ENCODE measurements around the gene PITPNB.

PITPNB gene

DNA sequence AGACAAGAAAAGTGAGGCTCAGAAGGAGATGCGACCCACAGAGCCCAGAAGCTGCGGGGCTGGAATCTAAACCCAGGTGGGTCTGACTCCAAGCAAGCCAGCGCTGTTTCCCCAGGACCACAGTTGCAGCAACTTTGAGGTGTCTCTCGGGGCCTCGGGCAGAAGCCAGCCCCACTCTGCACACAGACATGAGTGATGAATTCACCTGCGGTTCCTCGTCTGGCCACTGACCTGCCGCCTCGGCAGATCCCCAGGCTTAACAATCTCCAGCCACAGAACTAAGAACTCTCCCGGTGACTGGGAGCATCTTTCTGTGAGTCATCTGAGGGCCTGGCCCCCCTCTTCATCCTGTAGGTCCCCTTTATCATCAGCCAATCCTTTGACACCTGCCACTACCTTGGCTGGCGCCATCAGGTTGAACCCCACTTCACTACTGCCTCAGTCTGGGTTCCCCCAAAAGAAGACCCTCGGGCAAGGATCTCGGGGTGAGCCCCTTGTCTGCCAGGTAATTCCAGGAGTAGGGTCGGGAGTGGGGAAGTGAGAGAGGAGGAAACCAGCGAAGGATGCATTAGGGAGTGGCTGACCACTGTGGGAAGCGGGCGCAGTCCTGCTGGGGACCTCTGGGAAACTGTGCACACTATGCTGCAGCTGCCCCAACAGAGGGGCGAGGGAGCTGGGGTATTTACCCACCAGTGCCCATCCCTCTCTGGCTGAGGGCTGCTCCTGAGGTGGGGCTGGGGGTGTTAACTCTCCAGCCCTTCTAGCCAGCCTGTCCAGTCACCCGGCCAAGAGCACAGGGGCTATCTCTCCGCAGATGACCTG, 84.5 kb downstream of the PITPNB start:
- DNase-seq (ENCODE audit: low read depth) = no peak

DNA sequence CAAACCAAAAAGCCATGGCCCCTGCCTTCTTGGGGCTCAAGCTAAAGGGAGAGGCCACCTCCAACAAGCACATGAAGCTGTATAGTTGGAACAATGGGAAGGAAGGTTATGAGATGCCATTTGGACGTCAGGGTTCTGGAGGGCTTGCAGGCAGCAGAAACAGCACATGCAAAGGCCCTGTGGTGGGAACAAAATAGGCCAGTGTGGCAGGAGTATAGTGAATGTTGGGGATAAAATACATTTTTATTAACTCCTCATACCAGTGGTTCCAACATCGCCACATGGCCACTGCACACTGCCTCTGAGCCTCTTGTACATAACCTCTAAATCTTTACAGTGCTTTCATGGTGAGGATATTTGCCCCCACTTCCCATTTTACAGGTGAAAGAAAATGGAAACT, 85.3 kb downstream of the PITPNB start:
- no peak for DNase-seq (ENCODE audit: low read depth)

DNA sequence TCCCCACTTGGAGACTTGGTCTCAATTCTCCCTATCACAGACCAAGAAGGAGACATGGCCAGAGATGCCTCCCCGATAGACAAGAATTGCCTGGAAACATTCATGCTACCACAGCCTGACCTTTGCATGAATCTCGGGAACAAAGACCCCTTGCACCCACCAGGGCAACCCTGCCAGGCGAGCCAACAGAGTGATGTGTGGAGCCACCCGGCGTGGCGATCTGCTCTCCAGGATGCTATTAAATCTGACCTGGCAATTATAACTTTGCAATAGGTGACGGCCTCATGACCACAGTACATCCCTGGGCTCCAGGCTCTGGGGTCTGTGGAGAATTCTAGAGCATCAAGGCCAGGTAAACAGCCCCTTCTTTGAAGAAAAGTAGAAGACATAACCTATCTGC, 86.5 kb downstream of the PITPNB start:
- DNase-seq (ENCODE audit: low read depth) = no peak

DNA sequence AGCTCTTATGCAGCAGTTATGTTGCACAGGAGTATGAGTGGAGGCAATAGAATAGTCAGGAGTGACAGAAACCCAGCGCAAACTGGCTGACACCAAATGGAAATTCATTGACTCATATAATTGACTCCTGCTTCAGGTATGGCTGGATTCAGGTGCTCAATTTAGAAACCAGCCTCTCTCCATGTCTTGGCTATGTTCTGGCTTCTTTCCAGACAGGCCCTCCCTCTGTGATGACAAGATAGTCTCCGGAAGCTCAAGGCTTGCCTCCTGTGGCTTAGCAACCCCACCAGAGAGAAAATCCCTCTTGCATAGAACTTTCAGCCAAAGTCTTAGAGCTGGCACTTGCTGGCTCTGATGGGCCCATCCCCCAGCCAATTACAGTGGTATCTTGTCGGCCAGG, 89.4 kb downstream of the PITPNB start:
- no peak for DNase-seq (ENCODE audit: low read depth)

DNA sequence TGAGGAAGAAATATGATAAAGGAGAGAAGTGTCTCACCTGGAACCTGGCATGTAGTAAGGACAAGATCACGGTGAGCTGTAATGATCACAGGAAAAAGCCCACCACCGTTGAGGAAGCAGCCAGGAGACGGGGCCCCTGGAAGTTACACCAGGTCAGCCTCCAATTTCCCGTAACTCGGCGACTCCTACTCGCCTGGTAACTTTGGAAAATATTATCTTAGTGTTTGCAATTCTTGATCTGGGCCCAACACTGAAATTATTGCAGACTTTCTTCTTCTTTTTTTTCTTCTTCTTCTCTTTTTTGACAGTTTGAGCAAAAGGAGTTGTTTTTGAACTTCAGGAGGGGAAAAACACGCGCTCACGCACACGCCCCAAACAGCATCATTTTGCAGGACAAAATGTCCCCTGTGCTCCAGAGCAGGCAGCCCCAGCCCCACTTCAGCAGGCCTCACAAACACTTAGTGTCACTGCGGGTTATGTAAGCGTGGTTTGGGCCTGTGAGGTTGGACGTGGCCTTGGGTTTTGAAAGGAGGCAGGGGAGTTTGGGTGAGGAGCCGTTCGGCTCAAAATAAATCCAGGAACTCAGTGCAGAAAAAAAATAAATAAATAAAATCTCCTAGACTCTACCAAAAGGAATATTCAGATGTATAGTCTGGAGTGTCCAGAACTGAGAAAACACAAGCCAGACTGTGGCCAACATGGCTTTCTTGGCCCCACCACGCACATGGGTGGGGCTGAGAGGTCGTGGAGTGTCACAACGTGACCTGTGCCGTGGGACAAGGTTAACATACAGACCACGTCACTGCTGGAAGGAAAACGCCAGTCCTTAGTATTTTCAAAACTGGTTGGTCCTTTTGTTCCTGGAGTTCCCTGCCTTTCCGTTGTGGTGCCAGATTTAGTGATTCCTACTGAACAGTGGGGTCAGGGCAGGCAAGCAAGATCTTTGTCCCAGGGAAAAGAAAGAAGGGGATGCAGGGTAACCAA, 91.2 kb downstream of the PITPNB start:
- no peak for DNase-seq (ENCODE audit: low read depth)

DNA sequence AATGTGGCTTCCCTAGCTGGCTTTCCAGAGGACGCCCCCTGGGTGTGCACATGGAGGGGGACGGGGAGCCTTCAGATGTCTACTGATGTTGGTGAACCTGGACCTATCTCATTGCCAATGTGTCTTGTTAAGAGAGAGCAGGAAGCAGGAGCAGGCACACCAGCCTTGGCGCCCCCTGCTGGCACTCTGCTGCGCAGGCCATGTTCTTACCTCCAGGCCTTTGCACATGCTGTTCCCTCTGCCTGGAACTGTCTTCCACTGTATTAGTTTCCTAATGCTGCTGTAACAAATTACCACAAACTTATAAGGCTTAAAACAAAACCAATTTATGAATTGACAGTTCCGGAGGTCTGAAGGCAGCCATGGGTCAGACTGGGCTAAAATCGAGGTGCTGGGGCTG, 93.9 kb downstream of the PITPNB start:
- DNase-seq (ENCODE audit: low read depth) = no peak

DNA sequence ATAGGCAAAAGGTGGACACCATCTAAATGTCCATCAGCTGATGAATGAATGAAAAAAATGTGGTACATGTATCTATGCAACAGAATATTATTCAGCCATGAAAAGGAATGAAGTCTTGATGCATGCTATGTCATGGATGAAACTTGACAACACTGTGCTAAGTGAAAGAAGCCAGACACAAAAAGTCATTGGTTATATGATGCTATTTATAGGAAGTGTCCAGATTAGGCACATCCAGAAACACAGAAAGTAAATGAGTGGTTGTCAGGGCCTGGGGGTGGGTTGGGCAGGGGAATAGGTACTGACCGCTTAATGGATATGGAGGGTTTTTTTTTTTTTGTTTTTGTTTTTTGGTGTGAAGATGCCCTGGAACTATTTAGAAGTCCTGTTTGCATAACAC, 95.8 kb downstream of the PITPNB start:
- DNase-seq (ENCODE audit: low read depth) = no peak

DNA sequence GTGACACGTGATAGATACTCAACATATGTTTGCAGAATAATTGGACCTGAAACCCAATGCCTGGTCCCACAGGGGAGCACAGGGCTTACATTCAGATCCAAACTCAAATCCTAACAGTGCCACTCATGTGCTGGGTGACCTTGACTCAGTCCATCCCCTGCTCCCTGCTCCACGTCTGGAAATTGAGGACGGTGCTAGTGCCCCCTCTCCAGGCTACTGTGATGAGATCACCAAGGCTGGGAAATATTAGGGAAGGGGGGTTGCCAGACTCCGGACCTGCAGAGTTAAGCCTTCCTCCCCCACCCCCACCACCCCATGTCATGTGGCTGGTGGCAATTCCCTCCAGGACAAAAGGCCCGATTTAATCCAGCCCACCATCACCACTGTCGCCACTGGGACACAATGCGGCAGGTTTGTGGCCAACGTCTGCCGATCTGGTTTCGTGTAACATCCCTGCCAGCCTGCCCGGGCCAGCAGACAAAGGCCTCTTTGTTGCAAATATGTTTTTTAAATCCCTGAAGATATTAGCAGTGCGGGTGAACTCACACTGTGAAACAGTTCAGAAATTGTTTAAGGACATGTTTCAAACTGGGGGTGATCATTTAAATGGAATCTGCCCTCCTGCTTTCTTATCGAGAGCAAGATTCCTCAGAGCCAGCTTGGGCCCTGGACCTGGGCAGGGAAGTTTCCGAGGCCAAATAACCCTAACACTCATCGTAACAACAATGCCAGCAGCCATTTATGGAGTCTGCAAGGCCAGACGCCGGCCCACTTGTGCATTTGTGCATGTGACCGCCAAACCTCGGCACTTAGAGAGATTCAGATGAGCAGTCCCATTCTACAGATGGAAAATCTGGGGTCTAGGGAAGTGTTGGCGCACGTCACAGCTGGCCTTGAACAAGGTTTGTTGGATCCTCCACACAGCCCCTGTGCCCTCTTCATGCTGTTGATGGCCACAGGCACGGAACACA, 97.9 kb downstream of the PITPNB start:
- DNase-seq (ENCODE audit: low read depth) = no peak

DNA sequence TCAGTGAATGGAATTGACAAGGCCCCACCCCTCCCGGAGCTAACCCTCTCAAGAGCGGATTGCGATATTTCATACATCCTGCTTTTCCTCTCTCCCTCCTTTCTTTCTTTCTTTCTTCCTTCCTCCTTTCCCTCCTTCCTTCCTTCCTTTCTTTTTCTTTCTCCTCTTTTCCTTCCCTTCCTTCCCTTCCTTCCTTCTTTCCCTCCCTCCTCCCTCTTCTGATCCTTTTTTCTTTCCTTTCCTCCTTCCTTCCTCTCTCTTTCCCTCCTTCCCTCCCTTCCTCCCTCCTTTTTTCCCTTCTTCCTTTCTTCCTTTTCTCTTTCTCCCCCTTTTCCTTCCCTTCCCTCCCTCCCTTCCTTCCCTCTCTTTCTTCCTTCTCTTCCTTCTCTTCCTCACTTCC, 102.5 kb downstream of the PITPNB start:
- no peak for DNase-seq (ENCODE audit: low read depth)

DNA sequence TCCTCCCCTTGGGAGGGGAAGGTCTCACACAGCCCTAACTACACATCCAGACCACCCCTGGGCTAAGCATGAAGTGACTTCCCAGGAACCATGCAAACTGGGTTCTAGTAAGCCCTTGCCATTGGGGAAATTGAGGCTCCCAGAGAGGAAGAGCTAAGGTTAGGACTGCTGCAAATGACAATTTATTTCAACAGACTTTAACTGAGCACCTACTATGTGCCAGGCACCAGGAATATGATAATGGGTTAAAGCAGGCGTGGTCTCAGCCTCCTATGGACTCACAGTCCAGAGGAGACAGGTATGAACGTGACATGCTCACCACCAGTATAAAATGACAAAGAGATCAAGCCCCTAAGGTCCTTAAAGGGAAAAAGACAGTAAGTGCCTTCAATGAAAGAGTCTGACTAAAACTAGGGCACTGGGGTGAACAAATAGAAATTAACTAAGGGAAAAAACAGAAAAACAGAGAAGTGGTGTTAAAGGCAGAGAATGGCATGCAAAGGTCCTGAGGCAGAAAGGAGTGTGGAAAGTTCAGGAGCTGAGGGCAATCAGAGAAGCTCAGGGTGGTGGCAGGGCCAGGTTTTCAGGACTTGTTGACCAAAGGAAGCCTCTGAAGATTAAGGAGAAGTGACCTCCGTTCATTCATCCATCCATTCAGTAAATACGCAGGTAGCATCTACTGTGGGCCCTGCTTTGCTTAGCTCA, 103.1 kb downstream of the PITPNB start:
- DNase-seq (ENCODE audit: low read depth) = no peak

DNA sequence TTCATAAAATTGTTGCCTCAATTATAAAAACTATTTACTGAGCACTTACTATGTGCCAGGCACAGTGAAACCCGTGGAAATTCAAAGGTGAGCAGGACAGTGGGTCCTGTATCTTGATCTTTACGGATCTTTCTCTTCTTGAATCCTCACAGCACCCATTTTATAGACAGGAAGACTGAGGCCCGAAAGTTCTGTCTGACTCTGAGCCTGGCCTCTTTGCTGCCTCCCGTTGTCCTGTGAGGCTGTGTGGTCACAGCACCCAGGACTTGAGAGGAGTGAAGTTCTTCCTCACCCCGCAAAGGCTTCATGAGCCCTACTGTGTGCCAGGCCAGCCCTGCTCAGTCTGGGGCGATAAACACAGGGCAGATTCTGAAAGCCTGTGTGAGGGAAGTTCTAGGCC, 104.1 kb downstream of the PITPNB start:
- DNase-seq (ENCODE audit: low read depth) = no peak

DNA sequence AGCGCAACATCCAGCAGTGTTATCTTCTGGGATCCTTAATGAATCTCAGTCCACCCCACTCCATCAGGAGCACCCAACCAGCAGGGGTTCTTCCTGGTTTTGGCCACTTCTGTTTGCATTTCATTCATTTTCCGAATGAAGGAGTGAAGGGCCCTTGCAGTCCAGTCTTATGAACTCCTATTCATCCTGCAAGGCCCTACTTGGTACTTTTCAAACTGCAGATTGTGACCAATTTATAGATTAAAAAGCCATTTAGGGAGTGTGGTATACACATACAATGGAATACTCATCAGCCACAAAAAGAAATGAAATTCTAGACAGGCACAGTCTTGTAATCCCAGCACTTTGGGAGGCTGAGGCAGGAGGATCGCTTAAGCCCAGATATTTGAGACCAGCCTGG, 107.3 kb downstream of the PITPNB start:
- DNase-seq (ENCODE audit: low read depth) = no peak

DNA sequence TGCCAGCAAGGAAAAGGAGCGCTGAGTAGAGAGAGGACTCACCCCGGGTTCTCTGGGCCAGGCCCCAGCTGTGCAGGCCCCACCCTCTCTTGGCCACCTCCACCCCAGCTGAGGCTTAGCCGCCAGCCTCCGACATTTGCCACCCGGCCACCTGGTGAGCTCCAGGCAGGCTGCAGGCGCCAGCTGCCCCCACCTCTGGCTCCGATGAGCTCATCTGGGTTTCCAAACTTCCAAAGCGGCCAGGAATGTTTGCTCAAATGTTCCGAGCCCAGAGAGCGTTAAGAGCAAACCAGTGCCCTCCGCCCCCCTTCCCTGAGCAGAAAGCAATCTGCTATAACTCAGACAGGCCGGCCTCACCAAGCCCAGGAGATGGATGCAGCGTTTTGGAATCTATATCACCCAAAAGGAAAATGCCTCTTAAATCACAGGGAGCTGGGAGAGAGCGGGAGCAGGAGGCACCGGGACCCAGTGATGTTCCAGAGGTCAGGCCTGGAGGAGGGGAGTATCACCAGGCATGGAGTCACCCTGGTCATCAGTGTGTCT, 108.4 kb downstream of the PITPNB start:
- DNase-seq (ENCODE audit: low read depth) = no peak

DNA sequence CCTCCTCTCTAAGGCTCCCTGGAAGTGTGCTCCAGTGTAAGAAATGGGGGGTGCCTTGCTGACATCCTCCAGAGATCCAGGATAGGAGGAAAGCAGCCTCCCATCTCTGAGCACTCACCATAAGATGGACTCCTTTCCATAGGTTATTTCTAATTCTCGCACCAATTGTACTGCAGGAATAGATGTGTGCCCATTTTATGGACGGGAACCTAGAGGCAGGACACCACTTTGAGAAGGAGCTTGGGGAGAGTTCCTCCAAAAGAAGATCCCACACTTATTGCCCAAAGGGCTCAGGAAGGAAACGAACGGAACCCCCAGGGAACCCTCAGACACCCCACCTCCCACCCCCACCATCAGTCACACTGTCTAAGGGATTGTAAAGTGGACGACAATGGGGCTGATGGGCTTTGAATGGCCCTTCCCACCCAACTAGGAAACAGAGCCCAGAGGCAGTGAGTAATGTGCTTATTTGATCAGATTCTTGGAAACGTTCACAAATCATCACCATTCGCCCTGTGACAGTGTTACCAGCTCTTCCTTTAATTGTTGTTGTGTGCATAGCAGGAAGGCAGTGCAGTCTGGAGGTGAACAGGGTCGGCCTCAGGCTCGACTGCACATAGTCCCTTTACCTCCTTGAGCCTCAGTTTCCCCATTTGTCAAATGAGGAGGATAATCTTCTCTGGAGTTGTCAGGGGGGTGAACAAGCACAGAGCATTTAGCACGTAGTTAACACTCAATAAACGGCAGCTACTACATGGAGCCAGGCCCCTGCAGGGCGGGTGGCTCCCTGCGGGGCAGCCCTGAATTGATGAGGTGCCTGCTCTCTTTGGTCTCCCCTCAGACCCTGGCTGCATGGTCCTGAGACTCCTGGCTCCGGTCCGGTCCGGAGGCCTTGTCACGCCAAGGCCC, 109.1 kb downstream of the PITPNB start:
- DNase-seq (ENCODE audit: low read depth) = no peak

DNA sequence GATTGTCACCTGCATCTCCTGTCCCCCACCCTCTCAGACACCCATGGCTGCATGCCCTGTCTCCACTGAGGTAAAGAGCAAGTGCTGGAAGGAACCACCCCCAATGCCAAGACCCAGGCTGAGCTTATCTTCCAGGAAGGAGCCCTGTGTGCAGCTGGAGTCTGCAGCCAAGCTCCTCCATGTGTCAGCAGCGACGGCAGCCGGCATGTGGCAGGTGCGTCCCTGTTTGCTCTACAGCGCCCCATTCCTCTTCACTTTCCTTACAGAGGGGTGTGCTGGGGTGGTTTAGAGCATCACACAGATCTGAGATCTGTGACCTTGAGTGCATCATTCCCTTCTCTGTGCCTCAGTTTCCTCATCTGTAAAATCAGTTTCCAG, 109.8 kb downstream of the PITPNB start:
- no peak for DNase-seq (ENCODE audit: low read depth)

DNA sequence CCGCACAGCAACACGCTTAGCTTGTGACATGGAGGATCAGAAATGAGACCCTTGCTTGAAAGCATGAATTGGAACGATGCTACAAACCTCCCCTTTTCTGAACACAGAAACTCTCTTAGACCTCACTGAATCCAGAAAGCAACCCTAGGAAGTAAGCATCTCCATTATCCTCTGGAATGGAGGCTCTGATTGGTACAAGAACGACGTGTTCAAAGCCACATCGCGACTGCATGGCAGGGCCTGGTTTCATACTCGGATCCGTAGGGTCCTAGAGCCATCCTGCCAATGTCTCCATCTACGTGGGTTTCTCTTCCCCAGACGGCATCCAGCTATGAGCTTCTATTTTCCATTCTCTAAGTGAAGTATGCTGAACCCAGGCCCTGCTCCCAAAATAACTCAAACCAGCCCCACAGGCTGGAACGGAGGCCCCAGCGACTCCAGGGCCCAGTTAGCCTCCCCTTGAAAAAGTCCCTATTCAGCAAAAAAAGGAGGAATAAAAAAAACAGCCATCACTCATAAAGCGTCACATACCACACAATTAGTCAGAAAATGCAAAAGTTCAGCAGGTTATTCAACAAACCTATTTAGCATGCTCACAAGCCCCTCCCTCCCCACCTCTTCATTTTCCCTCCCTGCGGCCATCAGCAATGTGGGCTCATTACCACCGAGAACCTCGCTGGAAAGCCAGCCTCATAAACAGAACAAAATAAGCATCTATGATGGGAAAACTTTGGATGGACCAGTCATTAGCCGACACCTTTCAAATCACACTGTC, 110.4 kb downstream of the PITPNB start:
- no peak for DNase-seq (ENCODE audit: low read depth)

DNA sequence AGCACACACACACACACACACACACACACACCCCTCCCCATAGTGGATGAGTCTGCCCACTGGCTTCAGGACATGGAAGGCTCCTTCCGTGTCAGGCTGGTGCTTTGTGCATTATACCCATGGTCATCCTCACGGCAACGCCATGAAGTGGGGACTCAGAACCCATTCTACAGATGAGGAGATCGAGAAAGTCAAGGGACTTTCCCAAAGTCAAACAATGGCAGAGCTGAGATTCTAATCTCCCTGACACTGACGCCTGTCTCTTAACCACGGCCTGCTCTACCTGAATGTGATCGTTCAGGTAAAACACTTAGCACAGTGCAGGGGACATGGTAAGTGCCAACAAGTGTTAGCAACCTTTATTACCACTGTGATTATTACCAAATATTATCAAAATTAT, 113.2 kb downstream of the PITPNB start:
- no peak for DNase-seq (ENCODE audit: low read depth)

DNA sequence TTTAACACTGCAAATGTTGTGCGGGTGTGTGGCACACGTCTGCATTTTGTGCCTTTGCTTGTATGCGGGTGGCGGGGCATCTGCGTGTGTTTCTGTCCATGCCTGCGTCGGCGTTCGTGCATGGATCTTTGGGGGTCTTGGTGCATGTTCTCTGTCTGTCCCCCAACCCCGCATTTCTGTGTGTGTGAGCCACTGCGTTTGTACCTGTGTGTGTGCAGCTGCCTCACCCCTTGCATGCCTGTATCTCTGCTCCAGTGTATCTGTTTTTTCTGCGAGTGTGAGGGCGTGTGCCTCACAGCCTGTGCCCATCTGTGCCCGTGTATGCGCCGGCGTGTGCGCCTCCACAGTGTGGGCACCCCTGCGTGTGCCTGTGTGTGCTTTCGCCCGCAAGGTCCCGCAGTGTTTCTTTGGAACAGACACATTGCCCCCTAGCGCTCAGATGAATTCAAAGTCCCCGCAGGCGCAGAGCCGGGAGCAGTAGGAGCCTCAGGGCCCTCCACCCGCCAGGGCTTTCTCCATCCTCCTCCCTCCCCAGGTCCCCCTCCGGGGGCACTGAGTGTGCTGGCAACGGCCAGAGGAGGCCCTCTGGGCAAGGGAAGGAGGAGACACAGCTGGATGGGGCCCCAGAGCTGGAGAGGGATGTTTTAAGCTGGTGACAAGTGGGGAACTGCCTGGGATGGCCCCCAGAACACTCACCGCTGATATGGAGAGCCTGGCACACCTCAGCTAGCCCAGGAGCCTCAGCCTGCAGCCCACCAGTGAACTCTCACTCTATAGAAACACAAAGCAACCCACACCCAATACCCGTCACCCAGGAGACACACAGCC, 114.4 kb downstream of the PITPNB start:
- no peak for DNase-seq (ENCODE audit: low read depth)

All from non-pigmented ciliary epithelial cell (primary cell).